Breast epithelium (tissue), 4 donors: ENCODE measurements around the gene BBS9. TPM values are rescaled to one million over a fixed set of nuclear protein-coding genes. Genes with fewer than 3 reads are reported as not detected.
A peak's percentile ranks its signal among the peaks of the same experiment; 100 is the strongest.

Experiments
- DNase-seq, 2 donors: peaks; one replicate each; pipeline ENCODE4 v3.0.0-alpha.2; 2019; ENCODE audit warnings: low spot score in 2 of 2
- H3K27ac ChIP-seq, 2 donors: fragments of 200-600 bp; sonication (generic) in 1 of 2; one replicate each; pipeline ENCODE4 v1.5.1; 2016 to 2019; ENCODE audit warnings: mild to moderate bottlenecking in 1 of 2
- H3K27me3 ChIP-seq, 2 donors: fragments of 200-600 bp; sonication (generic) in 1 of 2; one replicate each; pipeline versions ENCODE4 v1.5.1 to v1.6.0; 2017 to 2019; ENCODE audit warnings: control low read depth in 1 of 2, mild to moderate bottlenecking in 1 of 2
- H3K36me3 ChIP-seq: fragments of 200-600 bp; one replicate; pipeline ENCODE4 v1.5.1; 2019
- H3K4me1 ChIP-seq, 2 donors: fragments of 200-600 bp; sonication (generic); one replicate each; pipeline ENCODE4 v1.5.1; 2016 to 2019; ENCODE audit warnings: control low read depth in 1 of 2
- H3K4me3 ChIP-seq, 3 donors: fragments of 200-600 bp; sonication (generic); 1 replicate in 2 of 3; 2 replicates in 1 of 3; pipeline ENCODE4 v1.5.1; 2016 to 2019; ENCODE audit warnings: mild to moderate bottlenecking in 3 of 3, moderate library complexity in 2 of 3
- H3K9me3 ChIP-seq, 2 donors: fragments of 200-600 bp; sonication (generic) in 1 of 2; one replicate each; pipeline ENCODE4 v1.5.1; 2016 to 2019; ENCODE audit warnings: control low read depth in 1 of 2
- POLR2A ChIP-seq: fragments of 450-650 bp; IDR thresholded peaks from one replicate; pipeline ENCODE4 v1.6.1; 2016; ENCODE audit warnings: antibody characterized with exemption, mild to moderate bottlenecking, moderate library complexity
- POLR2AphosphoS5 ChIP-seq, 3 donors: sonication (generic); formaldehyde crosslinking; IDR thresholded peaks; one replicate each; pipeline ENCODE4 v1.6.1; 2017; ENCODE audit warnings: antibody characterized with exemption in 3 of 3
- intact Hi-C: fragments of 100-400 bp; cut with DNase I; formaldehyde crosslinking; loops from one replicate; pipeline ENCODE4 v1.15.1; 2023; ENCODE audit warnings: low total_unique reads
- total RNA-seq, 3 donors: library from RNA; depleted of rRNA; stranded (reverse); fragments of >200 nt; gene quantifications; one replicate each; pipeline ENCODE4 v1.1.0, GENCODE V29; 2016
- TF ChIP-seq, protein P1 (sequence below), 3 donors: fragments of 450-650 bp; IDR thresholded peaks; one replicate each; pipeline ENCODE4 v1.5.1; 2016 to 2017; ENCODE audit warnings: antibody characterized with exemption in 3 of 3, mild to moderate bottlenecking in 3 of 3, moderate library complexity in 3 of 3

The BBS9 gene
- total RNA-seq, 3 donors from 2014 or later, result 27.4 to 49.5 (median 43.6) TPM

DNA sequence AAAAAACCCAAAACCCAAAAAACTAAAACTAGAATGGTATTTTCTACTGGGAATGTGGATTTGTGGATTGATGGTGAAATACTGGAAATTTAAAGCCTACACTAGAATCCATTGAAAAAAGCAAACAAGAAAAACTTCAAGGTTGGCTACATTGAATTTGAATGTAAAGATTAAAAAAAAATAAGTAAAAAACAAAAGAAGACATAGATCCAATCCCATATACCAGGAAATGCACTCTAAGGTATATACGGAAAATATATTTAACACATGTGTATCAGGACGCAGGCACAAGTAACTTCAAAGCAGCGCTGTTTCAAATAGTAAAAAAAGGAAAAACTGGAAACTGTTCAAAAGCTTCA is 754 bp upstream of the BBS9 start:
- DNase-seq, result no peak
- no peaks in the 10 kb centered on the region for H3K4me1 ChIP-seq
- no peaks in the 10 kb centered on the region for H3K9me3 ChIP-seq
- H3K27me3 ChIP-seq, result no peaks in the 10 kb centered on the region
- H3K27ac ChIP-seq, result peak overlapping the region; percentile 85 to 90
- intact Hi-C loops, result no loop called here
- no peak for TF ChIP-seq POLR2AphosphoS5 (IDR thresholded peaks at IDR 0.05)
- TF ChIP-seq, protein P1, sequence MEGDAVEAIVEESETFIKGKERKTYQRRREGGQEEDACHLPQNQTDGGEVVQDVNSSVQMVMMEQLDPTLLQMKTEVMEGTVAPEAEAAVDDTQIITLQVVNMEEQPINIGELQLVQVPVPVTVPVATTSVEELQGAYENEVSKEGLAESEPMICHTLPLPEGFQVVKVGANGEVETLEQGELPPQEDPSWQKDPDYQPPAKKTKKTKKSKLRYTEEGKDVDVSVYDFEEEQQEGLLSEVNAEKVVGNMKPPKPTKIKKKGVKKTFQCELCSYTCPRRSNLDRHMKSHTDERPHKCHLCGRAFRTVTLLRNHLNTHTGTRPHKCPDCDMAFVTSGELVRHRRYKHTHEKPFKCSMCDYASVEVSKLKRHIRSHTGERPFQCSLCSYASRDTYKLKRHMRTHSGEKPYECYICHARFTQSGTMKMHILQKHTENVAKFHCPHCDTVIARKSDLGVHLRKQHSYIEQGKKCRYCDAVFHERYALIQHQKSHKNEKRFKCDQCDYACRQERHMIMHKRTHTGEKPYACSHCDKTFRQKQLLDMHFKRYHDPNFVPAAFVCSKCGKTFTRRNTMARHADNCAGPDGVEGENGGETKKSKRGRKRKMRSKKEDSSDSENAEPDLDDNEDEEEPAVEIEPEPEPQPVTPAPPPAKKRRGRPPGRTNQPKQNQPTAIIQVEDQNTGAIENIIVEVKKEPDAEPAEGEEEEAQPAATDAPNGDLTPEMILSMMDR (IDR thresholded peaks at IDR 0.05), result no peak
- TF ChIP-seq POLR2A, result no peak
- H3K36me3 ChIP-seq, result no peaks in the 10 kb centered on the region
- peak overlapping the region; percentile 65 to 83 (median 76) for H3K4me3 ChIP-seq

DNA sequence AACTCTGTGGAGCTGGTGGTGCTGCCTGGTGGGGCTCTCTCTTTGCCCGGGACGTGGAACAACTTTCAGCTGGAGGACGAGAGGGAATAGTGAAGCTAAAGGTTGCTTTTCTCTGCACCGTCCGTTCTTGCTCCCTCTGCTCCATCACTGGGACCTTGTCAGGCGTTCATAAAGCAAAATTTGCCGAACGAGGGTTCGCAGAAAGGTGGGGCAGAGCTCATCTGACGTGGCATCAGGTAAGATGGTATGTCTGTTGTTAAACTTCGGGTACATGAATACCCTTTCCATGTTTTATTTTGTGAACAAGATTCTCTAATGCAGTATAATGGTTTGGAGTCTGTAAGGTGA is 416 bp downstream of the BBS9 start:
- no peaks in the 10 kb centered on the region for H3K4me1 ChIP-seq
- intact Hi-C loops, result no loop called here
- peak overlapping the region; percentile 65 to 83 (median 76) for H3K4me3 ChIP-seq
- H3K27me3 ChIP-seq, result no peaks in the 10 kb centered on the region
- H3K9me3 ChIP-seq, result no peaks in the 10 kb centered on the region
- no peaks in the 10 kb centered on the region for H3K36me3 ChIP-seq
- TF ChIP-seq, protein P1 (IDR thresholded peaks at IDR 0.05), result no peak
- no peak for TF ChIP-seq POLR2AphosphoS5 (IDR thresholded peaks at IDR 0.05)
- TF ChIP-seq POLR2A, result no peak
- peak overlapping the region; percentile 85 to 90 for H3K27ac ChIP-seq
- no peak for DNase-seq

DNA sequence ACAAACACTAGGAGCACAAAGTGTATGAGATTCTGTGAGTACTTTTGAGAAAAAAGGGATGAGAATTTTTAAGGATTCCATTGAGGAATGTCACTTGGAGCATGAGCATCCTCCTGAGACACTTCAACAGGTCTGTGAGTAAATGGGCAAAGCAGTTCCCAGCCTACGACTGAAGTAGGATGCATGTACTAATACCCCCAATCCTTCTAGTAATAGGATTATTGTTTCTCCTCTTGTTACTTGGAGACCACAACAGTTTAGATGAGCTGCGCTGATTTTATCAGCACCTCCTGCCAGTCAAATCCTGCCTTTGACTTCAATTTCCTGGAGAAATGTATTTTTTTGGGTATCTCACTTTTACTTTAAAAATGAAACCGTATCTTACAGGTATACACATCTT is 820 bp downstream of the BBS9 start:
- H3K36me3 ChIP-seq, result no peaks in the 10 kb centered on the region
- intact Hi-C loops, result no loop called here
- TF ChIP-seq POLR2A (no peak), POLR2AphosphoS5 (IDR thresholded peaks at IDR 0.05) (no peak)
- TF ChIP-seq, protein P1 (IDR thresholded peaks at IDR 0.05), result no peak
- H3K4me1 ChIP-seq, result no peaks in the 10 kb centered on the region
- H3K27me3 ChIP-seq, result no peaks in the 10 kb centered on the region
- peak overlapping the region; percentile 65 to 83 (median 76) for H3K4me3 ChIP-seq
- H3K27ac ChIP-seq, result no peak overlapping the region
- H3K9me3 ChIP-seq, result no peaks in the 10 kb centered on the region
- no peak for DNase-seq

DNA sequence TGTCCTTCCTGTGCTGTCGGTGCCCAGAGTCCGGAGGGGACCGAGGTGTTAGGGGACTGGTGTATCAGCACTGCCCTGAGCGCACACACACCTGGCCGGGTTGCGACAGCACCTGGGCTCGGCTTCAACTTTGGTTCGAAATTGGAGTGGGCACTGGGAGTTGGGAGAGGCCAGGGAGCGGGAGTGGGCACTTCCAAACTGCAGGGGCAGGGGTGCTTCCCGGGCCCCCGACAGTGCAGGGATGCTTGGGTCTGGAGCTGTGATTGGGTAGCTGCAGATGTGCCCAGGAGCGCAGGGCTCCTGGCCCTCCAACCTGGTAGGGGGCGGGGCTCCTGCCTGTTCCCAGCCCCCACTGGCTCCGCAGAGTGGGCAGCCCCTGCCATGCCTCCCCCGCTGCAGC is 7.7 kb downstream of the BBS9 start:
- intact Hi-C loops, result no loop called here
- no peaks in the 10 kb centered on the region for H3K9me3 ChIP-seq
- H3K27ac ChIP-seq, result no peak overlapping the region
- H3K27me3 ChIP-seq, result no peaks in the 10 kb centered on the region
- DNase-seq, result no peak
- no peak overlapping the region for H3K4me3 ChIP-seq
- no peaks in the 10 kb centered on the region for H3K4me1 ChIP-seq
- no peaks in the 10 kb centered on the region for H3K36me3 ChIP-seq
- TF ChIP-seq, protein P1 (IDR thresholded peaks at IDR 0.05), result no peak
- TF ChIP-seq POLR2AphosphoS5 (IDR thresholded peaks at IDR 0.05) (no peak), POLR2A (no peak)

DNA sequence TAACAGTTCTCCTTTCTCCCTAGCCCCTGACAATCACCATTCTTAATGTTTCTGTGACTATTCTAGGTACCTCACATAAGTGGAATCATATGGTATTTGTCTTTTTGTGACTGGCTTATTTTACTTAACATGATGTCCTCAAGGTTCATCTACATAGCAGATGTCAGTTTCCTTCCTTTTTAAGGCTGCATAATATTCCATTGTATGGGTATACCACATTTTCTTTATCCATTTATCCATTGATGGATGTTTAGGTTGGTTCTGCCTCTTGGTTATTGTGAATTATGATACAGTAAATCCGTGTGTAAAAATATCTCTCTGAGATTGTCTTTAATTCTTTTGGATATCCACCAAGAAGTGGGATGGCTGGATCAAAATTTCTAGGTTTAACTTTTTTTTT is 13.2 kb downstream of the BBS9 start:
- Histone ChIP-seq H3K27ac (no peak overlapping the region), H3K4me1 (no peaks in the 10 kb centered on the region), H3K27me3 (no peaks in the 10 kb centered on the region), H3K9me3 (no peaks in the 10 kb centered on the region), H3K4me3 (no peak overlapping the region), H3K36me3 (no peaks in the 10 kb centered on the region)
- intact Hi-C loops, result no loop called here
- no peak for TF ChIP-seq POLR2AphosphoS5 (IDR thresholded peaks at IDR 0.05)
- TF ChIP-seq, protein P1 (IDR thresholded peaks at IDR 0.05), result no peak
- no peak for TF ChIP-seq POLR2A
- DNase-seq, result no peak
